Vagina (tissue), 2 donors: ENCODE results near the gene LRRC37A3. TPM values are rescaled to one million over a fixed set of nuclear protein-coding genes. Genes with fewer than 3 reads are reported as not detected.
A peak's percentile ranks its signal among the peaks of the same experiment; 100 is the strongest.
"Not testable (repeated sequence)": the region's sequence is repeated elsewhere in the genome, so short reads cannot be mapped to it uniquely, and the experiment has no call there.

Experiments
- DNase-seq, 2 donors: peaks; one replicate each; pipeline ENCODE4 v3.0.0-alpha.2; 2017; ENCODE audit errors: extremely low spot score in 2 of 2
- H3K27ac ChIP-seq: fragments of 200-600 bp; sonication (generic); one replicate; pipeline ENCODE4 v1.5.1; 2019
- H3K27me3 ChIP-seq: fragments of 200-600 bp; sonication (generic); one replicate; pipeline ENCODE4 v1.5.1; 2019
- H3K36me3 ChIP-seq, 2 donors: fragments of 200-600 bp; sonication (generic); one replicate each; pipeline ENCODE4 v1.5.1; 2017 to 2019
- H3K4me1 ChIP-seq: fragments of 200-600 bp; sonication (generic); one replicate; pipeline ENCODE4 v1.5.1; 2019
- H3K4me3 ChIP-seq, 2 donors: fragments of 200-600 bp; sonication (generic); 1 replicate in 1 of 2; 2 replicates in 1 of 2; pipeline ENCODE4 v1.5.1; 2016 to 2019
- H3K9me3 ChIP-seq: fragments of 200-600 bp; sonication (generic); one replicate; pipeline ENCODE4 v1.5.1; 2019
- POLR2A ChIP-seq, 2 donors: fragments of 450-650 bp; IDR thresholded peaks; one replicate each; pipeline ENCODE4 v1.6.1; 2017; ENCODE audit warnings: antibody characterized with exemption in 2 of 2, mild to moderate bottlenecking in 2 of 2, moderate library complexity in 2 of 2
- POLR2AphosphoS5 ChIP-seq, 2 donors: sonication (generic); formaldehyde crosslinking; IDR thresholded peaks; one replicate each; pipeline ENCODE4 v1.9.0; 2017; ENCODE audit warnings: antibody characterized with exemption in 2 of 2, mild to moderate bottlenecking in 2 of 2, low read depth in 1 of 2; ENCODE audit not compliant: insufficient read depth in 1 of 2
- intact Hi-C: fragments of 100-400 bp; cut with DNase I; formaldehyde crosslinking; loops from one replicate; pipeline ENCODE4 v1.15.1; 2023
- total RNA-seq: library from RNA; depleted of rRNA; stranded (reverse); fragments of >200 nt; gene quantifications from one replicate; pipeline ENCODE4 v1.2.3, GENCODE V29; 2016

Gene LRRC37A3
- total RNA-seq, 1 donor from 2014 or later = 9.8 TPM

GRCh38 chr17:64837018-64837761, 82.1 kb downstream of the LRRC37A3 start:
- H3K27ac ChIP-seq = peak overlapping the region; percentile 91
- H3K36me3 ChIP-seq, intact Hi-C loops, H3K9me3 ChIP-seq, DNase-seq, H3K4me1 ChIP-seq, H3K27me3 ChIP-seq: not testable (repeated sequence)
- TF ChIP-seq POLR2A (IDR thresholded peaks at IDR 0.05) (peak; percentile 16 to 85), POLR2AphosphoS5 (IDR thresholded peaks at IDR 0.05; ENCODE audit: insufficient read depth in 1 of 2, low read depth in 1 of 2) (peak in 1 of 2 donors; percentile 83)
- peak overlapping the region; percentile 77 to 79 for H3K4me3 ChIP-seq

- intact Hi-C loops, H3K4me1 ChIP-seq, H3K9me3 ChIP-seq, H3K36me3 ChIP-seq, DNase-seq, H3K27me3 ChIP-seq: not testable (repeated sequence)
- Histone ChIP-seq H3K4me3 (peak overlapping the region; percentile 77 to 79), H3K27ac (peak overlapping the region; percentile 91)
These were observed 82.7 kb downstream of the LRRC37A3 start for GRCh38 chr17:64836623-64837017.

- DNase-seq, intact Hi-C loops, H3K27ac ChIP-seq, H3K27me3 ChIP-seq, H3K4me3 ChIP-seq, H3K9me3 ChIP-seq, H3K36me3 ChIP-seq: not testable (repeated sequence)
- H3K4me1 ChIP-seq = peaks cover 23% of the 10 kb centered on the region
- peak in 1 of 2 donors; percentile 28 for TF ChIP-seq POLR2AphosphoS5 (IDR thresholded peaks at IDR 0.05; ENCODE audit: insufficient read depth in 1 of 2, low read depth in 1 of 2)
These were observed 85.2 kb downstream of the LRRC37A3 start for GRCh38 chr17:64834060-64834459.

GRCh38 chr17:64830631-64831040, 88.6 kb downstream of the LRRC37A3 start:
- H3K9me3 ChIP-seq, H3K4me3 ChIP-seq, intact Hi-C loops, DNase-seq, H3K27me3 ChIP-seq, H3K36me3 ChIP-seq, H3K27ac ChIP-seq: not testable (repeated sequence)
- H3K4me1 ChIP-seq = peaks cover 17% of the 10 kb centered on the region

GRCh38 chr17:64829824-64830630, 89.3 kb downstream of the LRRC37A3 start:
- peaks cover 17% of the 10 kb centered on the region for H3K4me1 ChIP-seq
- H3K36me3 ChIP-seq, H3K27me3 ChIP-seq, H3K4me3 ChIP-seq, H3K27ac ChIP-seq, DNase-seq, intact Hi-C loops, H3K9me3 ChIP-seq: not testable (repeated sequence)

- DNase-seq, H3K9me3 ChIP-seq, H3K4me3 ChIP-seq, H3K27ac ChIP-seq, intact Hi-C loops, H3K27me3 ChIP-seq: not testable (repeated sequence)
- H3K36me3 ChIP-seq = peaks cover 0 to 10% of the 10 kb centered on the region in 2 donors
- H3K4me1 ChIP-seq = peaks cover 17% of the 10 kb centered on the region
These were observed 90.2 kb downstream of the LRRC37A3 start for GRCh38 chr17:64829068-64829467.

GRCh38 chr17:64818904-64819303, 100.4 kb downstream of the LRRC37A3 start:
- H3K4me1 ChIP-seq, DNase-seq, H3K27me3 ChIP-seq, H3K4me3 ChIP-seq, H3K9me3 ChIP-seq, intact Hi-C loops, H3K27ac ChIP-seq: not testable (repeated sequence)
- peaks cover 0 to 50% of the 10 kb centered on the region in 2 donors for H3K36me3 ChIP-seq

GRCh38 chr17:64815833-64816198, 103.5 kb downstream of the LRRC37A3 start:
- intact Hi-C loops, H3K27ac ChIP-seq, H3K4me3 ChIP-seq, H3K27me3 ChIP-seq, DNase-seq, H3K4me1 ChIP-seq, H3K9me3 ChIP-seq: not testable (repeated sequence)
- peaks cover 0 to 30% of the 10 kb centered on the region in 2 donors for H3K36me3 ChIP-seq

GRCh38 chr17:64814993-64815832, 104.1 kb downstream of the LRRC37A3 start:
- H3K27me3 ChIP-seq, intact Hi-C loops, H3K4me3 ChIP-seq, H3K27ac ChIP-seq, H3K9me3 ChIP-seq, H3K4me1 ChIP-seq, DNase-seq: not testable (repeated sequence)
- H3K36me3 ChIP-seq = peaks cover 0 to 24% of the 10 kb centered on the region in 2 donors
